HS-27A (cell line): ENCODE measurements around the gene PHKG2.

Experiments
- DNase-seq: peaks from one replicate; pipeline ENCODE4 v3.0.0-alpha.2; 2012; ENCODE audit warnings: low read depth, missing footprints

PHKG2 gene

DNA sequence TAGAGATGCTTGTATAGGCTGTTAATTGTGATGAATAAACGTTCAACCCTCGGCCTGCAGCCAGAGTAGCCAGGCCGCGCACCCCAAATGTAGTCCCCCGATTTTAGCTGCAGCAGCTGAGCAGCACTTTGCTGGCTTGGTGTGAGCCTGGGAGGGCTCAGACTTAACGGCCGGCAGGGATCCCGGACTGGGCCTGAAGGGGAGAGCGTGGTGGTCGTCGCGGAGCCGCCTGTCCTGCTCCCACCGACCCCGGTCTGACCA lies 26.8 kb downstream of the PHKG2 start:
- DNase-seq: no peak

DNA sequence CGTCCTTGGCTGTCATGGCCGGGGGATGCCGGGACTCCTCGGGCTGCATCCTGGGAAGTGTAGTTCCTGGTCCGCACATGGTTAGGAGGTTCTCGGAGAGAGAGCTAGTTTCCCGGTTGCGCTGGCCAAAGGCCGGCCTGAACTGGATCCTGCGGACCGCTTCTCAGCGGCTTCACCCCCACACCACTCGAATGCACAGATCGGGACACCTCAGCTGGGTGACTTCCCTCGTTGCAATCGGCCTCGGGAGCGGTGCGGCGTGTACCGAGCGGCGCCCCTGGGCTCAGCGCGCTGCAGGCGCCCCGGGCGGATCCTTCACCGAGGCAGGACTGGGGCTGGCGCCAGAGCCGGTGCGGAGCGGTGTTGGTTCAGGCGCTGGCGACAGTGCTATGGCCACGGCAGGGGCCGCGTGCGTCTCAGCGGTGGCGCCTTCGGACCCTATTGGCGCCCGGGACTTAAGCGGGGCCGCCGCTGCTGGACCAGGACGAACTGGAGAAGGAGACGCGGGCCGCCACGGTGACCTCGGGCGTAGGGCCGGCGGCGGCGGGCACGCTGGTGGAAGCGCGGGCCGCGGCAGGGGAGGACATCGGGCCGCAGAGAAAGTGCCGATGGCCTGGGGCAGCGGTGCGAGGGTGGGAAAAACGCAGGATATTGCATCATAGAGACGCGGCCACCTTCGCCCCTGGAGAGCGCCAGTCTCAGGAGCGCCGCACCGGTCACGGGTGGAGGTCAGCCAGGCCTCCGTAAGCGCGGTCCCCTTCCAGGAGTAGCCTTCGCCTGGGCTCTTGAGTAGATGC lies 27.4 kb downstream of the PHKG2 start:
- peak; percentile 58 for DNase-seq

DNA sequence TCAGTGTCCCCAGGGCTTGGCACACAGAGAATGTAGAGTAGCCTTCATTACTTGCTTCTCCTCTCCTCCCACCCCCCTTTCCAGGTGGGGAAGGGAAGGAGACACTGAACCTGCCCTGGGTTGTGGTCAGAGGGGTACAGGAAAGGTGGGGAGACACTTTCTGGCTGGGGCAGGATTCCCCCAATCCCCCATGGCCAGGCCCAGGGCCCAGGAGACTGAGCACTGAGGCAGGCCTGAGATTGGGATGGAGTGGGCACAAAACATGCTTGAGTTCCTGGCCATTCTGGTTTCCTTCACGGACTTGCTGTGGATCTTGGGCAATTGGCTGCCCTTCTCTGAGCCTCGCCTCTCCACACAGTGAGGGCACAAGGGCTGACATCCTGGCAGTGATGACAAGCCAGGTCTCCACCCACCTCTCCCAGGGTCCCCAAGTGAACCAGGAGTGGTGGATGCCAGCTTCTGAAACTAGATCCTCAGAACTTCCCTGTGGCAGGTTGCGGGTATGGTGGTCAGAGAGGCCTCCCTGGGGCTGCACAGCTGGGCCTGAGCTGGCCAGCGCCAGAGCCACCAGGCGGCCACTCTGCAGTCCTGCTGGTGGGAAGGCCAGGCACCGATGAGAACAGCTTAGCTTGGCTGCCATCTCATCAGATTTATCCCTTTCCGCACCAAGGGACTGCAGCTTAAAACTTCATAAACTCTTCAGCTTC lies 29.5 kb downstream of the PHKG2 start:
- DNase-seq: no peak

DNA sequence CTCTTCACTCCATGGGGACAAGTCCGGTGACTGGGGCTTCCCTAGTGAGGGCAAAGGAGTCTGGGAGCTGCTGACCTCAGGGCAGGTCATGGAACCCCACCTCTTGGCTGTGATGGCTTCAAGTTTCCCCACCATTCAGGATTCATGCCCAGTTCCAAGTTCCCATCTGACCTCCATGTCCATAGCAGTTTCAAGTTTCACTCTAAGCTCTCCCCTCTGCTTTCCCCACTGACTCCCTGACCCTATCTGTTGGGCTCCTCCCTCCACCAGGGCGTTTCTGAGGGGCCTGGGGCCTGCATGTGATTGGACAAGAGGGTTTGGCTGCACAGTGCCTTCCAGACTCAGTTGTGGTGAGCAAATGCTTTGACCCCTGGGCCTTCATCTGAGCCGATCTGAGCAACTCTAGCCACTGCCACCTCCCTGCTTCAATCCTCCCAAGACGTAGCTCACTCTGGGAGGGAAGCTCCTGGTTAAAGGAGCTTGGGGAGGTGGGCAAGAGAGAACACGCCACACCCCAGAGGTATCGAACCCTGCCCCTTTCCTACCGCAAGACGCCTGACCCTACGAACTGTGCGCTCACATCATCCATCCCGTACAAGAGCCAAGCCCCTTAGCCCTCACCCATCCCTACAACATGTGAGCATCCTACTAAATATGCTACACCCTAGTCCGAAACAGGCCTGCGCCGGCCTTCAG lies 30.5 kb downstream of the PHKG2 start:
- no peak for DNase-seq

DNA sequence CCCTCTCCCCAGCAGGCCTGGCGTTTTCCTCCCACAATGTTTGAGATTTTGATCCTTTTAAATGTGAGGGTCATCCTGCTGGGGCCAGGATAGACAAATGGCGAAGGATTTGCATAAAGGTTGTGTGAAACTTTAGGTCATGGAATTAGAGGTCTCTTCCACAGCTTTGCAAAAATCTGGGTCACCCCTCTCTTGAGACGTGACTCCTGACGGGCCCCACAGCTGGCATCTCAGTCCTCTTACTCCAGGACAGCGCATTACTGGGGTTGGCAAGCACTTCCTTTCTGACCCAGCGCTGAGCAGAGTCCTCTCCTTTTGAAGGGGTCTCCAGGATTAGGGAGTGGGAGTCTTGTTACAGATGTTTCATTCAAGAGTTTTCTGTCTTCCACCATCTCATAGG lies 31.4 kb downstream of the PHKG2 start:
- no peak for DNase-seq

DNA sequence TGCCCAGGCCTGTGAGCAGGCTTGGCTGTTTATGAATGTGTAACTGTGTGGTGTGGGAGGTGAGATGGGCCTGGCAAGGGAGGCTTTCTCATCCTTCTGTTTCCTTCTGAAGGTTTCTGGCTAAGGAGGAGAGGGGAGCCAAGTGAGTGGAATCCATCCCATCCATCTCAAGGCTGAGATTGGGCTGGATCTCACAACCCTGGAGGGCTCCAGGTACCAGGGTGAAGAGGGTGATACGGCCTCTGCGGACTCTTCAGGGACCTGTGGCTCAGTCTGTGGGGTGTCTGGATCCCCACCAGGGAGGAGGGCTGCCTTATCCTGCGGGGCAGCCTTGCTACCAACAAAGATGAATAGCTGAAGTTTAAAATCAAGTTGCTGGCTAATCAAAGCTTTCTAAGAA lies 31.8 kb downstream of the PHKG2 start:
- no peak for DNase-seq

DNA sequence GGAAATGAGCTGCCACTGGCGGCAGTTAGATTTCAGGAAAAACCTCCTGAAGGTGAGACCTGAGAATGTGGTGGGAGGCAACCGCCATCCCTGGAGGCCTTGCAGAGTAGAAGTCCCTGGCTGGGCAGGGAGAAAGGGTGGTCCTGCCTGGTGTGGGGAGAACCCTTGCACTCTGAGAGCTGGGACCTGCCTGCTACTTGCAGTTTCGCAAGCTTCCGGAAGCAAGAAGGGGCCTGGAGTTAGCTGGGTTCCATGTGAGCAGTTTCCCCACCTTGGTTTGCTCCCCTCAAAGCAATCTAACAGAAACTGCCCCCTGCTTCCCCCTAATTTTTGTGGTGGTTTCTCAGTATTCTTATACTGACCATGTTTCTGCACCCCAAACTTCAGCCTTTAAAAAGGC lies 32.3 kb downstream of the PHKG2 start:
- no peak for DNase-seq

DNA sequence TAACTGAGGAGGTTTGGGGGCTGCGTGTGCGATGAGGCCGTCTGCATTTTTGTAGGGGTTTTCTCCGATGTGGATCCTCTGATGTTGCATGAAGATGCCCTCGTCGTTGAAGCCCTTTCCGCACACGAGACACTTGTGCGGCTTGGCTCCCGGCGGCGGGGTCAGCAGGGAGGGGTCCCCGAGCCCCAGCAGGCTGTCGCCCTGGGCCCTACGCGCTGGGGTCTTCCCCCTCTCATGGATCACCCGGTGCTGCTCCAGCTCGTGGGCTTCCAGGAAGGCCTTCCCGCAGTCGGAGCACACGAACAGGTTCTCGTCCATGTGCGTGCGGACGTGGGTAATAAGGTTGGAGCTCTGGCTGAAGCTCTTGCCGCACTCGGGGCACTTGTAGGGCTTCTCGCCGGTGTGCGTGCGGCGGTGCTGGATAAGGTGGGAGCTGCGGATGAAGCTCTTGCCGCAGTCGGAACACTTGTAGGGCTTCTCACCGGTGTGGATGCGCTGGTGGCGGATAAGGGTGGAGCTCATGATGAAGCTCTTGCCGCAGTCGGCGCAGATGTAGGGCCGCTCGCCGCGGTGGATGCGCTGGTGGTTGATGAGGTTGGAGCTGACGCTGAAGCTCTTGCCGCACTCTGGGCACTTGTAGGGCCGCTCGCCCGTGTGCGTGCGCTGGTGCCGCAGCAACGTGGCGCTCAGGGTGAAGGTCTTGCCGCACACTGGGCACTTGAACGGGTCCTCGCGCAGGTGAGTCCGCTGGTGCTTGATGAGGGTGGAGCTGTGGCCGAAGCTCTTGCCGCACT lies 34.5 kb downstream of the PHKG2 start:
- DNase-seq: no peak

DNA sequence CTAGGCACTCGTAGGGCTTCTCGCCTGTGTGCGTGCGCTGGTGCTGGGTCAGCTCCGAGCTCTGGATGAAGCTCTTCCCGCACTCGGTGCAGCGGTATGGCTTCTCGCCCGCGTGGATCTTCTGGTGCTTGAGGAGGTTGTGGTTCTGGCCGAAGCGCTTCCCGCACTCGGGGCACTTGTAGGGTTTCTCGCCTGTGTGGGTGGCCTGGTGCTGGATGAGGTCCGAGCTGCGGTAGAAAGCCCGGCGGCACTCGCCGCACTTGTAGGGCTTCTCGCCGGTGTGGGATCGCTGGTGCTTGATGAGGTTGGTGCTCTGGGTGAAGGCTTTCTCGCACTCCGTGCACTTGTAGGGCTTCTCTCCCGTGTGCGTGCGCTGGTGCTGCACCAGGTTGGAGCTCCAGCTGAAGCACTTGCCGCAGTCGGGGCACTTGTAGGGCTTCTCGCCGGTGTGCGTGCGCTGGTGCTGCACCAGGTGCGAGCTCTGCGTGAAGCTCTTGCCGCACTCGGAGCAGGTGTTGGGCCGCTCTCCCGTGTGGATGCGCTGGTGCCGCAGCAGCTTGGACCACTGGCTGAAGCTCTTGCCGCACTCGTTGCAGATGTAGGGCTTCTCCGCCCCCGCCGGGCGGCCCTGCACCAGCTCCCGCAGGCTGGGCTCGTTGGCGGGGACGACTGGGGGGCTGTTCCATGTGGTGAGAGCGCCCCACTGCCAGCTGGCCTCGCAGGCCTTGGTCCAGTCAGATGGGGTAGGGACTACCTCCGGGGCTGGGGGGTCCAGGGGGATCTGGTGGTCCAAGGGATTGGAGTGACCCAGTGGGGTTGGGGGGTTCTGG lies 35.3 kb downstream of the PHKG2 start:
- no peak for DNase-seq

DNA sequence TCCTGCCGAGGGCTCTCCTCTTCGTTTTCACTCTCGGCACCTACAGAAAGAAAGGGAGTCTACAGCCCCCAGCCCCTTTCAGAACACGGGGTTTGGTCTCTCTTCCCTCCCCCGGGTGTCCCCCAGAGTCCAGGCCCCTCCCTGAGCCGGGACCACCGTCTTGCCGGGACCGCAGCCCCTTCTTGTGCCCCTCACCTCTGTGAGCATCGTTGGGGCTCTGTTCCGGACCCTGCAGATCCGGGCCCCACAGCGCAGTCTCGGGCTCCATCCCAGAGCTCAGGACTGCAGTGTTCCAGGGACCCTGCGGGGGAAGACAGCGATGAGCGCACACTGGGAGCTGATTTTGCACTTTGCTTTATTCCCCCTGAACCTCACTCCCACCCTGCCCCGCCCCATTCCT lies 36.0 kb downstream of the PHKG2 start:
- DNase-seq: no peak

DNA sequence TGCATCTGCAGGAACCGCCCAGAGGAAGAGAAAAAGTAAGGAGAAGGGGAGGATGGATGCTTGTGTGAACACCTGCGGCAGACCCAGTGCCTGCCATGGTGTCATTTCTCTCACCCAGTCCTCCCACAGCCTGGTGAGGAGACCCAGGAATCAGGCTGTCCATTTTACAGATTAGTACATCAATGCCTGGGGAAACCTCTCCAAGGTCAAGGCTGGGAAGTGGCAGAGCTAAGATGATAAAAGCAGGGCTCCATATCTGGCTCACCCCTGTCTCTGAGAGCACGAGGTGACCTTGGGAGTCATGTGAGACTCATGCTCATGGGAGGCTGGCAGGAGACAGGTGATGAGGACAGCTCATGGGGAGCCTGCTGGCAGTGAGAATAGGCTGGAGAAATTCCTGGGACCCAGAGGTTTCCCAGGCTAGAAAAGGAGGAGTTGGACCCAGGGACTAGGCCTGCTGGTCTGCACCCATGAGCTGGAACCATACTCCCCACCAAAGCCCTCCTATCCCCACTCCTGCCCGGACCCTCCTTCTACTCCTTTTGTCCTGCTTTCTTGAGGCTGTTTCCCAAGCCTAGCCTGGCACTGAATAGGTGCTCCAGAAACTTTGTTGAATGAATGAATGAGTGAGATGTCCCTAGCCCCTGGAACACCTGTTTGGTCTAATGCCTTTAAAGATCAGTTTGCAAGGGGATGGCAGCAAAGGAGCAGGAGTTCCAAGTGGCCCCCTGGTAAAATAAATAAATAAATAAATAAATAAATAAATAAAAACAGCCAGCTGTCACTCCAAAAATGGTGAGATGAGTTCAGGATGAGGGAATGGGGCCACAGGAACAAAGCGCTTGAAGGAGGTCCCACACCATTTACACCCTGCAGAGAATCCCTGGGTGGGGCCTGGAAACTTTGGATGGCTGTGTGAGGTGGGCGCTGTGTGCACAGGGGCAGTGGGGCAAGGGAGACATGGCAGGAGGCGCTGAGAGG lies 37.2 kb downstream of the PHKG2 start:
- no peak for DNase-seq

DNA sequence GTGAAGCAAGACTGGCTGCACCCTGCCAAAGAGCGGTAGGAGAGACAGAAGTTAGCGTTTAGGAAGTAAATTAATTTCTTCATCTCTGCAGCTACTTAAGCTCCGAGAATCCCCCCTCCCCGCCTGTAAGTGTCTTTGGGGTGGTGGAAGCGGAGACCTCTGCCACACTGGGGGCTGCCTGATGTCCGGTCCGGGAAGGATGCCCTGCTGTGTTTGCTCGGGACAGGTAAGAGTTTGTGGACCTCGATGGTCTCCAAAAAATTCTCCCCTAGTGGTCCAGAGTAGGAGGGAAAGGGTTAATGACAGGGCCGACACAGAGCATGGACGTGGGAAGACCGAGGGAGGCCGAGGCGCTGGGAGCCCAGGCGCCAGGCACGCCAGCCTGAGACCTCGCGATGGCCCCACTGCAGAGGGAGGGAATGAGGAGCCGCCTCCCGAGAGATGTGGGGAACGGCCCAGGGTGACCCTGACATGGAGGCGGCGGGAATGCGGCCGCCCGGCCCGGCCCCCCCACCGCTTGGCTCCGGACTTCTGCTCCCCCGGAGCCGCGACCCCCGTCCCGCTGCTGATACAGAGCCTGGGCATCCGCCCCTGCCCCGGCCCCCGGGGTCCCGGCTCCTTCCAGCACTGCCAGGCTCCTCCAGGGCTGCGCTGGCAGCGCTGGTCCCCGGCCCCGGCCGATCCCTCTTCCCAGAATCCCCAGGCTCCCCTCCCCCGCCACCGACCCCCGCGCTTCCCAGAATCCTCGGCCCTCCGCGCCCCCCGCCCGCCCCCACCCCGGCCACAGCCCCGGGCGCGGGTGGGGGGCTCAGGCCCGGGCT lies 38.1 kb downstream of the PHKG2 start:
- DNase-seq: no peak

DNA sequence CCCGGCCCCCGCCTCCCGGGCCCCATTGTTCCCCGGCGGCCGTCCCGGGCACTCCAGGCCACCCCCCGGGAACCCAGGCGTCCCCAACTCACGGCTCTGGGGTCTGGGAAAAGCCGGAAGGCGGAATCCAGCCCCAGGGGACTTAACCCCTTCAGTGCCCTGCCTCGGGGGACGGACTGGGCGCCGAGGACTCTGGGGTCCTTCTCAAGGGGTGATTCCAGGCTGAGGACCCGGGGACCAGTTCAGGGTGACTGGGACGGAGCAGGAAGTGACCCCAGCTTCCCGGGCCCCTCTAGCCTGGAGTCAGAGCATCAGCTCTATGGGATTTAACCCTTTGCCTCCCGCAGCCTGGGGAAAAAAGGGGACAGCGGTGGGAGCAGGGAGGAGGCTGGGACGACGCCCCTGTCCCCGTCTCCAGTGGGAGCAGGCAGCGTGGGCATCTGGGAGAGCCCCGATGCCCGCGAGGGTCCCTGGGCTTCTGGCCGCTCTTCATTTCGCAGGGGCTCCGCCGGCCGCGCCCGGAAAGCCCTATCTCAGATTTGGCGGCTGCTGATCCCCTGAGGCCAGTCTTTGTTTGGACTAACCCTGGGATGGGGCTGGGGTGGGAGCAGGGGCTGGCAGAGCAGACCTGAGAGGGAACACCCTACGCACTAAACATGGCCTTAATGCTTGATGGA lies 38.8 kb downstream of the PHKG2 start, which contains the start of gene ZNF629:
ZNF629 (minus strand) TSS at position 270 of the 677 bp plus-strand sequence. CDS start 2,723 bp downstream, outside the sequence.
- DNase-seq: peak; percentile 35

DNA sequence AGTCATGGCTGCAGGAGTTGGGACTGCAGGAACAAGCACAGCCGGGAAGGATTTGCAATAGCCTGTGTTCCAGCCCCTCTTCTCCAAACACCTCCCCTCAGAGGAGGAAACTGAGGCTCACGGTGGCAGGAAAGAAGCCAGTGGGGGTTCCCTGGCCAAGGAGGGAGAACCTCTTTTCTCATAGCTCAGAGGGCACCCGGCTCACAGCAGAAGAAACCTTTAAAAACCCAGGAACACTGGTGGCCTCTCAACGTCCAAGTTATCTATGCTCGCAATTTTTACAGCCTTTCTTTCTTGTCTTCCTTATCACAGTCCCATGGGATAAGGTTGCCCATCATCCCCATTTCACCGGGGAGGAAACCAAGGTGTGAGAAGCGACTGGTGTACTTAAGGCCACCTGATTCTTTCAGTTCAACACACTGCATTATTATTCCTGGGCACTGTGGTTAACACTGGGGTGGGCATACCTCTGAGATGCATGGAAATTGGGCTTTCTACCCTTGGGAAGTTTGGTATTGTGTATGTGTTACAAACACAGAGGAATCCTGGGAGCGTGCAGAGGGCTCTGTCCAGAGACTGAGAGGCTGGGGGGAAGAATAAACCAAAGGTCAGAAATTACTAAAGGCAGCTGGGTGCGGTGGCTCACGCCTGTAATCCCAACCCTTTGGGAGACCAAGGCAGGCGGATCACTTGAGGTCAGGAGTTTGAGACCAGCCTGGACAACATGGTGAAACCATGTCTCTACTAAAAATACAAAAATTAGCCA lies 39.6 kb downstream of the PHKG2 start:
- no peak for DNase-seq

DNA sequence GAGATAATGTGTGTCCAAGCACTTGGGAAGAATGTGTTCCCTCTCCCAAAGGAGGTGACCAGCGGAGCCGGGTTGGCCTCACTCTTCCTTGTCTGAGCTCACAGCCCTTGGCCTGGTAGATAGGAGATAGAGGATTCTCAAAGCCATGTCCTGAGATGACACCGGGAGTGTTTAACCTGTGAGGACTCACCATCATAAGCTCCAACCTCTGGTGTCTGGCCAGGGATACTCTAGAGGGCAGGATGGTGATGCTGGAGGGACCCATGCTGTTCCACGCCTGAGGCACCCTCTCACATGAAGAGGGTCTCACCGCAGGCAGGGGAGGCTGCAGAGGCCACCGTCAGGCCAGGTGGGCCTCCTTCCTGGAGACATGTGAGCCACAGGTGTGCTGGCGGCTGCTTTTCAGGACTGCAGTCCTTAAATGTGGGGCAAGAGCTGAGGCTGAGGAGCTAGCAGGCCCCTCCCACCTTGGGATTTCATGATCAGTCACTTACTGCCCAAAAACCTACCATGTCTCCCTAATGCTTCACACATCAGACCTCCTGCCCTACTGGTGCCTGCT lies 45.4 kb downstream of the PHKG2 start:
- DNase-seq: no peak

DNA sequence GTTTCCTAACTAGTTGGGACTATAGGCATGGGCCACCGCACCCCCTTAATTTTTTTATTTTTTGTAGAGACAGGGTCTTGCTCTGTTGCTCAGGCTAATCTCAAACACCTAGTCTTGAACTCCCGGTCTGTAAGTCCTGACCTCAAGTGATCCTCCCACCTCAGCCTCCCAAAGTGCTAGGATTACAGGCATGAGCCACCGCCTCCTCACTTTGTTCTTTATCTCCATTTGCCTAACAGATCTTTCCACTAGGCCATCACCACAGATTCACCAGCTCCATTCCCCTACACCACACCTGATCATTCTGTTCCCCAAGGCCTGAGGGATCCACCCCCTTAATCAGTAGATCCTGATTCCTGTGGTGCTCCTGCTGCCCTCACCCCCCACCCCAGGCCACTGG lies 46.4 kb downstream of the PHKG2 start:
- DNase-seq: no peak

DNA sequence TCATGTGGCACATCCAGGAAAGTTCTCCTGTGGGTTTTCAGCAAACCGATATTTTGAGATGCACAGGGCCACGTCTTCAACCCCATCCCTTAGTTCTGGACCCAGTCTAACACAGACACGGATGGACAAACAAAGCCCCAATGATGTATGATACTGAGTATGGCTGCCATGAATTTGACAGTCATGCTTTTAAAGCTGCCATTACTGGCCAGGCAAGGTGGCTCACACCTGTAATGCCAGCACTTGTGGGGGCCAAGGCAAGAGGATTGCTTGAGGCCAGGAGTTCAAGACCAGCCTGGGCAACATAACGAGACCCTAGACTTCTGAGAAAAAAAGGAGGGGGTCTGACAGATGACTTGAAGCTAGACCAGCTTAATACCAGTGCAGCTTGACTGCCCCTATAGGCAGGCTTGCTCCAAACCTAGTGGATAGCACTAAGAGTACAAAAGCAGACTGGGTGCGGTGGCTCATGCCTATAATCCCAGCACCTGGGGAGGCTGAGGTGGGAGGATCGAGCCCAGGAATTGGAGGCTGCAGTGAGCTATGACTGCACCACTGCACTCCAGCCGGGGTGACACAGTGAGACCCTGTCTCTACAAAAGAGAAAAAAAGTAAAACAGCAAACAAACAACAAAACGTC lies 49.6 kb downstream of the PHKG2 start:
- no peak for DNase-seq
